ENCODE results near the gene REN. TPM values are rescaled to one million over a fixed set of nuclear protein-coding genes. Genes with fewer than 3 reads are reported as not detected.

Gene REN
- total and polyA plus RNA-seq, 9 donors, result 1.0 to 71.6 (median 3.7) TPM

DNA sequence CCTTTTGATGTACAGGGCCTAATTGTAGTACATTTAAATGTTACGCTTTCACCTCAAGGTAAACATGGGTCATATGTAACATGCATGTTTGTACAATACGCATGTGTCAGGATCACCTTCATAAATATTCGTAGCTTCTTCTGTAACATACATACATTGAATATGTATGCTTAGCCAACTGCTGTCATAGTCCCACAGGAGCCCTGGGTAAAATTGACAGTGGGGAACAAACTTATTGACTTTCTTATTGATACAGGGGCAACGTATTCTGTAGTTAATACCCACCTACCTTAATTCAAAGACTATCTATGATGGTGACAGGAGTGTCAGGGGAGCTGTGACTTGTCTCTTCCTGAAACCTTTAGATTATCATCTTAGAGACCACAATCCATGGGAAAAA lies 3.7 kb upstream of the REN start:
- no peak overlapping the region for H3K27ac ChIP-seq
- H3K4me3 ChIP-seq, result no peak overlapping the region
- no peaks in the 10 kb centered on the region for H3K36me3 ChIP-seq
- WGBS, 3 donors, result 89 to 94% (median 93%) methylated on average over 4 of the region's 4 CpGs
- intact Hi-C loops (cut with DNase I), result loop anchor here in 1 of 4 donors (10.0 kb wide), 1 partner anchor 325 kb away; the partner anchor contains the start of gene PIK3C2B
- TF ChIP-seq EP300 (IDR thresholded peaks at IDR 0.05) (no peak), POLR2A (IDR thresholded peaks at IDR 0.05) (no peak)
- TF ChIP-seq, protein P1, sequence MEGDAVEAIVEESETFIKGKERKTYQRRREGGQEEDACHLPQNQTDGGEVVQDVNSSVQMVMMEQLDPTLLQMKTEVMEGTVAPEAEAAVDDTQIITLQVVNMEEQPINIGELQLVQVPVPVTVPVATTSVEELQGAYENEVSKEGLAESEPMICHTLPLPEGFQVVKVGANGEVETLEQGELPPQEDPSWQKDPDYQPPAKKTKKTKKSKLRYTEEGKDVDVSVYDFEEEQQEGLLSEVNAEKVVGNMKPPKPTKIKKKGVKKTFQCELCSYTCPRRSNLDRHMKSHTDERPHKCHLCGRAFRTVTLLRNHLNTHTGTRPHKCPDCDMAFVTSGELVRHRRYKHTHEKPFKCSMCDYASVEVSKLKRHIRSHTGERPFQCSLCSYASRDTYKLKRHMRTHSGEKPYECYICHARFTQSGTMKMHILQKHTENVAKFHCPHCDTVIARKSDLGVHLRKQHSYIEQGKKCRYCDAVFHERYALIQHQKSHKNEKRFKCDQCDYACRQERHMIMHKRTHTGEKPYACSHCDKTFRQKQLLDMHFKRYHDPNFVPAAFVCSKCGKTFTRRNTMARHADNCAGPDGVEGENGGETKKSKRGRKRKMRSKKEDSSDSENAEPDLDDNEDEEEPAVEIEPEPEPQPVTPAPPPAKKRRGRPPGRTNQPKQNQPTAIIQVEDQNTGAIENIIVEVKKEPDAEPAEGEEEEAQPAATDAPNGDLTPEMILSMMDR (IDR thresholded peaks at IDR 0.05), result no peak
- H3K9me3 ChIP-seq, result no peaks in the 10 kb centered on the region
- no peaks in the 10 kb centered on the region for H3K4me1 ChIP-seq (ENCODE audit: insufficient read depth)
- H3K27me3 ChIP-seq, result no peaks in the 10 kb centered on the region
- no peak for DNase-seq

DNA sequence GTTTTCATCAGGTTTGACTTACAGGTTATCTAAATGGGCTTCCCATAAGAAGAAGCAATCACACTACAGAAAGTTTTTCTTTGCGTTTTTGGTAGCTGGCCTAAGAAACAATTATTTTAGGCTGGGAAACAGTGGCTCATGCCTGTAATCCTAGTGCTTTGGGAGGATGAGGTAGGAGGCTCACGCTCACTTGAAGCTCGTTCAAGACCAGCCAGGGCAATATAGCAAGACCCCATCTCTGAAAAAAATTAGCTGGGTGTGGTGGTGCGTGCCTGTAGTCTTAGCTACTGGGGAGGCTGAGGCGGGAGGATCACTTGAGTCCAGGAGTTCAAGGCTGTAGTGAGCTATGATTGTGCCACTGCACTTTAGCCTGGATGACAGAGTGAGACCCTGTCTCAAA lies 1.6 kb upstream of the REN start:
- H3K36me3 ChIP-seq, result no peaks in the 10 kb centered on the region
- no peaks in the 10 kb centered on the region for H3K9me3 ChIP-seq
- 79 to 83% (median 81%) methylated on average over 5 of the region's 5 CpGs for WGBS, 3 donors
- H3K4me3 ChIP-seq, result no peak overlapping the region
- no peak overlapping the region for H3K27ac ChIP-seq
- H3K4me1 ChIP-seq (ENCODE audit: insufficient read depth), result no peaks in the 10 kb centered on the region
- no peak for DNase-seq
- no peak for TF ChIP-seq POLR2A (IDR thresholded peaks at IDR 0.05)
- no peak for TF ChIP-seq EP300 (IDR thresholded peaks at IDR 0.05)
- TF ChIP-seq, protein P1 (IDR thresholded peaks at IDR 0.05), result no peak
- H3K27me3 ChIP-seq, result no peaks in the 10 kb centered on the region
- intact Hi-C loops (cut with DNase I), result loop anchor here in 1 of 4 donors (10.0 kb wide), 1 partner anchor 327 kb away; the partner anchor contains the start of gene PIK3C2B

DNA sequence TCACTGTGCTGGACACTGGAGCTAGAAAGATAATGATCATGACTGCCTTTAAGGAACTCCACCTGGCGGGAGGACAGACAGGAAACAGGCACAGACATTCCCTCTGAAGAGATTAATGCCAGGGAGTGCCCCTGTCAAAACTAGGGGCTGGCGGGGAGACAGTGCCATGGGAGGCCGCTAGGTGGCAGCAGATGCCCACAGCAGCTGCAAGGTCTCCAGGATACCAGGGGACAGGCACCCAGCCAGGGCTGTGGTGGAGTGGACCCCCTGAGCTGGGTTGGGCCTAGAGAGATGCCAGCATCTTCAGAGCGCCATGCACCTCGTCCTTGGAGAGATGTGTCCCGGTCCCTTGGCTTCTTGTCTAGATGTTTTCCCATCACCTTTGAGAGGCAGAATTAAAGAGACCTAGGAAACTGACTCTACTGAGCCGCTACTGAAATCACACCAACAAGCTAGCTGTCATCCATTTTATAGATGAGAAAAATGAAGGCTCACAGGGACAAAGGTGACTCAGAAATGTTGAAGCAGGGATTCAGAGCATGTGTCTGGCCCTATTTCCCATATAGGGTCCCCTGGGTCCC lies 3.6 kb downstream of the REN start:
- no peaks in the 10 kb centered on the region for H3K36me3 ChIP-seq
- WGBS, 3 donors, result 10 to 12% (median 11%) methylated on average over 7 of the region's 7 CpGs
- H3K4me3 ChIP-seq, result no peak overlapping the region

DNA sequence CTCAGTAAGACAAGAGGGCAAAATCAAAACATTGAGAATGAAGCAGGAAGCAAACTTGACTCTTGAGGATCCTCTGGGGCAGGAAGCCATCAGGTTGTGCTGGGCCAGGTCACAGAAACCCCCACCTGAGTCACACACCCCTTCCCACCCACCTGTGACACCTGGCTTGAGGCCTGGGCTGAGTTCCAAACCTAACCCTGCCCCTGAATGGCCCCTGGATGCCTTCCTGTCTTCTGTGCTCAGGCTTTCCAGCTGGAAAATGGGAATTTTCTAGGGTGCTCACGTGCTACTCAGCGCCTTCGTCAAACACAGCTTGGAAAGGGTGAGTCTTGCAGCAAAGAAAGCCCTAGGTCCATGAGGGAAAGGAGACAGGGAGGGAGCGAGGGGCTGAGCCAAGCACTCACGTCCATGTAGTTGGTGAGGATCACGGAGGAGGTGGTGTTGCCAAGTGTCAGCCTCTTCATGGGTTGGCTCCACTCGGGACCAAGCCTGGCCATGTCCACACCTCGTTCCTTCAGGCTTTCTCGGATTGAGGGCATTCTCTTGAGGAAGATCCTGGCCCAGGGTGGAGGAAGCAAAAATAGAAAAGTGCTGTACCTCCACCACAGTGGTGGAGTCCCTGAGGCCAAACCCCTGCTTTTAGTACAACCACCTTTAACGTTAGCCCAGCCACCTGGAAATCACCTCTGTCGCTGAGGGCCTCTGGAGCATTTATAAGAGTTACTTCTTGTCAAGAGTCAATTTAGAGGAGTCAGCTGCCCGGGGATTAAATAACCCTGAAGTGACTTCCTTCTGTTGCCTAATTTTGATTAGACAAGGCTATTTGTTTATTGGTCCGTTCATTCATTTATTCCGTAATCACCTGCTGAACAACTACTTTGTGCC lies 4.3 kb downstream of the REN start:
- no peaks in the 10 kb centered on the region for H3K4me1 ChIP-seq (ENCODE audit: insufficient read depth)
- no peak overlapping the region for H3K4me3 ChIP-seq
- intact Hi-C loops (cut with DNase I), result loop anchor here (2.0 to 10.0 kb wide), 4 partner anchors 45 to 333 kb away; partner anchors contain the start of gene PIK3C2B (in 1 of the 4)
- DNase-seq, result no peak
- no peaks in the 10 kb centered on the region for H3K27me3 ChIP-seq
- no peak overlapping the region for H3K27ac ChIP-seq
- H3K36me3 ChIP-seq, result no peaks in the 10 kb centered on the region
- H3K9me3 ChIP-seq, result no peaks in the 10 kb centered on the region
- TF ChIP-seq EP300 (IDR thresholded peaks at IDR 0.05) (no peak), POLR2A (IDR thresholded peaks at IDR 0.05) (no peak)
- TF ChIP-seq, protein P1 (IDR thresholded peaks at IDR 0.05), result no peak
- WGBS, 3 donors, result 50 to 61% (median 59%) methylated on average over 14 of the region's 14 CpGs

More for the DNA sequence above, 3.6 kb downstream of the REN start:
- intact Hi-C loops (cut with DNase I), result loop anchor here (2.0 to 10.0 kb wide), 4 partner anchors 45 to 332 kb away; partner anchors contain the start of gene PIK3C2B (in 1 of the 4)
- DNase-seq, result peak; percentile 73 to 89 (median 85)
- no peaks in the 10 kb centered on the region for H3K27me3 ChIP-seq
- H3K27ac ChIP-seq, result no peak overlapping the region
- H3K4me1 ChIP-seq (ENCODE audit: insufficient read depth), result no peaks in the 10 kb centered on the region
- TF ChIP-seq POLR2A (IDR thresholded peaks at IDR 0.05) (no peak), EP300 (IDR thresholded peaks at IDR 0.05) (no peak)
- TF ChIP-seq, protein P1 (IDR thresholded peaks at IDR 0.05), result peak; percentile 89 to 95 (median 94)
- no peaks in the 10 kb centered on the region for H3K9me3 ChIP-seq

All from ovary (tissue), 9 donors.